ENCODE results near the gene PRKAA2. TPM values are rescaled to one million over a fixed set of nuclear protein-coding genes. Genes with fewer than 3 reads are reported as not detected.

PRKAA2 gene
- total RNA-seq, 1 experiment from 2014 or later = 4.5 TPM

DNA sequence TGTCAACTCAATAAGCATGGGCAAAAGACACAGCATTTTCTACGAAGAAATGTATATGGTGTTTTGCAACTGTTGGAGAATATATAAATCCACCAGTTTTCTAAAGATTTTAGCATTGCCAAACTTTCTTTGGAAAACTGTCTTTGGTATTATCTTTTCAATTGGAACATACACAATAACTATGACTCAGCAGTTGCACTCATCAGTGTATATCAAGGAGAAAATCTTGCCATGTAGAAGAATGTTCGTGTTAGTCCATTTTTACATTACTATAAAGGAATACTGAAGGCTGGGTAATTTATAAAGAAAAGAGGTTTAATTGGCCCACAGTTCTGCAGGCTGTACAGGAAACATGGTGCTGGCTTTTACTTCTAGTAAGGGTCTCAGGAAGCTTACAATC, 41.1 kb downstream of the PRKAA2 start:
- Histone ChIP-seq H3K9me3 (ENCODE audit: low read length) (no peaks in the 10 kb centered on the region), H4K20me1 (ENCODE audit: low read length) (no peaks in the 10 kb centered on the region), H3K27ac (ENCODE audit: low read length) (no peak overlapping the region), H3K27me3 (ENCODE audit: low read length) (no peaks in the 10 kb centered on the region), H2AFZ (ENCODE audit: low read length) (no peak overlapping the region), H3K4me3 (ENCODE audit: low read length) (no peak overlapping the region), H3F3A (ENCODE audit: low read length, unreplicated experiment) (no peaks in the 10 kb centered on the region), H3K79me2 (ENCODE audit: low read length) (no peaks in the 10 kb centered on the region), H3K9ac (ENCODE audit: low read length) (no peak overlapping the region), H3K36me3 (ENCODE audit: low read depth, low read length) (no peaks in the 10 kb centered on the region), H3K4me1 (ENCODE audit: insufficient read depth, low read length) (peaks cover 33% of the 10 kb centered on the region), H3K9me2 (replicated peaks; ENCODE audit: low read length) (no peaks in the 10 kb centered on the region), H3K4me2 (ENCODE audit: low read length) (peak overlapping the region; percentile 4)
- no peak for TF ChIP-seq EZH2phosphoT487 (IDR thresholded peaks at IDR 0.05; ENCODE audit: borderline replicate concordance, low read length)
- TF ChIP-seq, protein P1, sequence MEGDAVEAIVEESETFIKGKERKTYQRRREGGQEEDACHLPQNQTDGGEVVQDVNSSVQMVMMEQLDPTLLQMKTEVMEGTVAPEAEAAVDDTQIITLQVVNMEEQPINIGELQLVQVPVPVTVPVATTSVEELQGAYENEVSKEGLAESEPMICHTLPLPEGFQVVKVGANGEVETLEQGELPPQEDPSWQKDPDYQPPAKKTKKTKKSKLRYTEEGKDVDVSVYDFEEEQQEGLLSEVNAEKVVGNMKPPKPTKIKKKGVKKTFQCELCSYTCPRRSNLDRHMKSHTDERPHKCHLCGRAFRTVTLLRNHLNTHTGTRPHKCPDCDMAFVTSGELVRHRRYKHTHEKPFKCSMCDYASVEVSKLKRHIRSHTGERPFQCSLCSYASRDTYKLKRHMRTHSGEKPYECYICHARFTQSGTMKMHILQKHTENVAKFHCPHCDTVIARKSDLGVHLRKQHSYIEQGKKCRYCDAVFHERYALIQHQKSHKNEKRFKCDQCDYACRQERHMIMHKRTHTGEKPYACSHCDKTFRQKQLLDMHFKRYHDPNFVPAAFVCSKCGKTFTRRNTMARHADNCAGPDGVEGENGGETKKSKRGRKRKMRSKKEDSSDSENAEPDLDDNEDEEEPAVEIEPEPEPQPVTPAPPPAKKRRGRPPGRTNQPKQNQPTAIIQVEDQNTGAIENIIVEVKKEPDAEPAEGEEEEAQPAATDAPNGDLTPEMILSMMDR (conservative IDR thresholded peaks at IDR 0.05; ENCODE audit: low read depth, low read length) = no peak
- no peak for TF ChIP-seq EZH2 (IDR thresholded peaks at IDR 0.05; ENCODE audit: low read length, unreplicated experiment)
- intact Hi-C loops (cut with micrococcal nuclease) = loop anchor here (5.0 kb wide), 1 partner anchor 39 kb away; the partner anchor contains the start of gene PRKAA2
- ATAC-seq (no peak), DNase-seq (peak; percentile 39)
- POLR2A ChIA-PET (ENCODE audit: unreplicated experiment) = no interaction called here
- CTCF ChIA-PET = no interaction called here
- BruUV-seq (replicated peaks) = no TSS peak

DNA sequence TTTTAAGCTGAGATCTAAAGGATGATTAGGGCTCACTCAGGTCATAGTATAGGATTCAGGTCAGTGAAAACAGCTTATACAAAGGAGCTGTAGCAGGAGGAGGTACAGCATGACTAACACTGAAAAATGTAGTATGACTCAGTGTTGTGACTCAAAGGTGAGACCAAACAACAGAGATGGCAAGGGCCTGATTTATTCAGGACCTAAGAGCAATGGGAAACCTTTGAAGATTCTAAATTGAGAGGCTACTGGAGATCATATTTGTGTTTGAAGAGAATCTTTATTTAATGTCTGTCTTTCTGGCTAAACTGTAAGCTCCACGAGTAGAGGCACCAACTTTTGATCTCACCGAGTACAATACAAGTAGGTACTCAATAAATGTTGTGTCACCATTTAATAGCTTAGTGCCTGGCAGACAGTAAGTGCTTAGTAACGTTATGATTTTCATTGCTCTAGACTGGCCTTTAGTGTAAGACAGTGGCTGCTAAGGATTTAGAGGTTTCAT, 43.5 kb downstream of the PRKAA2 start:
- Histone ChIP-seq H3K27me3 (ENCODE audit: low read length) (no peaks in the 10 kb centered on the region), H3F3A (ENCODE audit: low read length, unreplicated experiment) (no peaks in the 10 kb centered on the region), H3K9me3 (ENCODE audit: low read length) (no peaks in the 10 kb centered on the region), H3K9me2 (replicated peaks; ENCODE audit: low read length) (no peaks in the 10 kb centered on the region), H3K4me3 (ENCODE audit: low read length) (peak overlapping the region; percentile 3; the same call in 1 of the 2 replicates), H3K9ac (ENCODE audit: low read length) (no peak overlapping the region), H4K20me1 (ENCODE audit: low read length) (no peaks in the 10 kb centered on the region), H2AFZ (ENCODE audit: low read length) (no peak overlapping the region), H3K36me3 (ENCODE audit: low read depth, low read length) (no peaks in the 10 kb centered on the region), H3K79me2 (ENCODE audit: low read length) (no peaks in the 10 kb centered on the region), H3K4me1 (ENCODE audit: insufficient read depth, low read length) (peaks cover 33% of the 10 kb centered on the region), H3K4me2 (ENCODE audit: low read length) (peak overlapping the region; percentile 71), H3K27ac (ENCODE audit: low read length) (peak overlapping the region; percentile 78)
- intact Hi-C loops (cut with micrococcal nuclease) = loop anchor here (1.0 to 5.0 kb wide), 2 partner anchors 41 to 61 kb away; partner anchors contain the start of gene PRKAA2
- ChIA-PET POLR2A (ENCODE audit: unreplicated experiment) (interaction anchor here (0.6 kb wide), 2 partner anchors 61 to 113 kb away, joined by 3 read pairs; no protein-coding TSS in a partner anchor), CTCF (no interaction called here)
- no TSS peak for BruUV-seq (replicated peaks)
- DNase-seq (peak; percentile 97), ATAC-seq (peak; percentile 98)
- TF ChIP-seq, protein P1 (conservative IDR thresholded peaks at IDR 0.05; ENCODE audit: low read depth, low read length) = no peak
- TF ChIP-seq EZH2phosphoT487 (IDR thresholded peaks at IDR 0.05; ENCODE audit: borderline replicate concordance, low read length) (no peak), EZH2 (IDR thresholded peaks at IDR 0.05; ENCODE audit: low read length, unreplicated experiment) (no peak)

DNA sequence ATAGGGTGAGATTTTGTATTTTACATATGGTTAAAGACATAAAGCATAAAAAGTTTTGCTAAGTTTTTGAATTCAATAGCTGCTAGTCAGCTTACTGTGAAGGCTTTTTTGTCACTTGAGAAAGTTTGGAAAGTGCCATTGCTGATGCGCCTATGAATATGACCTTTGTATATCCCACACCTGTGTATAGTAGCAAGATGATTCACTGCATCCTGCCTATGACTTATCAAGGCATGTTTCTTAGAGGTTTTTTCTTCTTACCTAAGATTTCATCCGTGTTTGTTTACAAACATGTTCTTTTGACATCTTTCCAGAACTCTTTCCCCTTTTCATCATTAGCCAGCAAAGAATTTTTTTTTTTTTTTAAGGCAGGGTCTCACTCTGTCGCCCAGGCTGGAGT, 51.5 kb downstream of the PRKAA2 start:
- Histone ChIP-seq H3K36me3 (ENCODE audit: low read depth, low read length) (peaks cover 3% of the 10 kb centered on the region; the same call in 1 of the 2 replicates), H3K4me2 (ENCODE audit: low read length) (peak overlapping the region; percentile 24; the same call in 1 of the 2 replicates), H3K4me1 (ENCODE audit: insufficient read depth, low read length) (peaks cover 14% of the 10 kb centered on the region), H2AFZ (ENCODE audit: low read length) (no peak overlapping the region), H3K9me3 (ENCODE audit: low read length) (no peaks in the 10 kb centered on the region), H3K27me3 (ENCODE audit: low read length) (no peaks in the 10 kb centered on the region), H3K9ac (ENCODE audit: low read length) (no peak overlapping the region), H4K20me1 (ENCODE audit: low read length) (0 out of 2 replicates have a peak, but pooled peaks cover 3% of the 10 kb centered on the region), H3K9me2 (replicated peaks; ENCODE audit: low read length) (no peaks in the 10 kb centered on the region), H3K79me2 (ENCODE audit: low read length) (no peaks in the 10 kb centered on the region), H3K27ac (ENCODE audit: low read length) (peak overlapping the region; percentile 27; the same call in 1 of the 2 replicates), H3K4me3 (ENCODE audit: low read length) (no peak overlapping the region), H3F3A (ENCODE audit: low read length, unreplicated experiment) (no peaks in the 10 kb centered on the region)
- ChIA-PET POLR2A (ENCODE audit: unreplicated experiment) (no interaction called here), CTCF (no interaction called here)
- ATAC-seq (peak; percentile 81), DNase-seq (peak; percentile 69)
- BruUV-seq (replicated peaks) = no TSS peak
- intact Hi-C loops (cut with micrococcal nuclease) = no loop called here
- no peak for TF ChIP-seq EZH2phosphoT487 (IDR thresholded peaks at IDR 0.05; ENCODE audit: borderline replicate concordance, low read length)
- TF ChIP-seq, protein P1 (conservative IDR thresholded peaks at IDR 0.05; ENCODE audit: low read depth, low read length) = no peak
- TF ChIP-seq EZH2 (IDR thresholded peaks at IDR 0.05; ENCODE audit: low read length, unreplicated experiment) = no peak
